GM12801 (cell line): ENCODE results near the gene YIPF4.

Experiments
- CTCF ChIP-seq: IDR thresholded peaks from one replicate; pipeline ENCODE4 v1.5.1; 2011; ENCODE audit warnings: control low read depth; ENCODE audit not compliant: insufficient read length; ENCODE audit errors: extremely low read depth

The YIPF4 gene

GRCh38 chr2:32264422-32265105 is 13.1 kb upstream of the YIPF4 start, which contains the start of gene NLRC4:
NLRC4 (minus strand) TSS chr2:32264886; CDS start chr2:32256775, 8,111 bp downstream.
- no peak for TF ChIP-seq CTCF

DNA sequence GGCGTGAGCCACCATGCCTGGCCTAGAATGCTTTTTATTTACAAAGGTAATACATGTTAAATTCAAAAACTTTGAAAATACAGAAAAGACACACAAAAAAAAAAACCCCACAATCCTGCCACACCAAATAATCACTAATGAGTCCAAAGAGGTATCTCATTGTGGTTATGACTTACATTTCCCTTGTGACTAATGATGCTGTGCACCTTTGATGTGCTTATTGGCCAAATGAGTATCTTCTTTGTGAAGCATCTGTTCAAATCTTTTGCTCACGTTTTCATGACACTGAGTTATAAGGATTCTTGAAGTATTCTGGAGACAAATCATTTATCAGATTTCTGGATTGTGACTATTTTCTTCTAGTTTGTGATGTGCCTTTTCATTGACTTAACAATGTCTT is 6.6 kb upstream of the YIPF4 start:
- TF ChIP-seq CTCF = no peak

GRCh38 chr2:32272279-32272678 is 5.4 kb upstream of the YIPF4 start:
- no peak for TF ChIP-seq CTCF

GRCh38 chr2:32274289-32274688 is 3.4 kb upstream of the YIPF4 start:
- TF ChIP-seq CTCF = no peak

DNA sequence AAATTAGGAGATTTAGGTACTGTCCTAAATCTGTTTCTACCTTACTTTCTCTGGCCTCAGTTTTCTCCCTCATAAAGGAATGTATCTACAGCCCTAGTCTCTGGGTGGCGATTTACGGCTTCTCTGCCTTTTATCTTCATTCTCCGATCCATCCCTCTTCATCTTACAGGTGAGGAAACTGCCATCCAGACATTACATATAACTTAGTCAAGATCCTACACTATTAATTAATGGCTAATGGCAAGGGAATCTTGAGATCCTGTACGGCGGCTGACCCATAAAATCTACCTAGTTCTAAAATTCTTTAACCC is 386 bp upstream of the YIPF4 start:
- TF ChIP-seq CTCF = no peak

GRCh38 chr2:32278478-32278853 is 762 bp downstream of the YIPF4 start:
- no peak for TF ChIP-seq CTCF

DNA sequence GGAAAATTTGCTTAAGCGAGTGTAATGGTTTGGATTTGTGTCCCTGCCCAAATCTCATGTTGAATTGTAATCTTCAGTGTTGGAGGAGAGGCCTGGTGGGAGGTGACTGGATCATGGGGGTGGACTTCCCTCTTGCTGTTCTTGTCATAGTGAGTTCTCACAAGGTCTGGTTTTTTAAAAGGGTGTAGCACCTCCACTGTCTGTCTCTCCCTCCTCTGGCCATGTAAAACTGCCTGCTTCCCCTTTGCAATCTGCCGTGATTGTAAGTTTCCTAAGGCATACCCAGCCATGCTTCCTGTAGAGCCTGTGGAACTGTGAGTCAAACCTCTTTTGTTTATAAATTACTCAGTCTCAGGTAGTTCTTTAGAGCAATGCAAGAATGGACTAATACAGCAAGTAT is 6.6 kb downstream of the YIPF4 start:
- TF ChIP-seq CTCF = no peak
